GM19397 (cell line): ENCODE measurements around the gene PHETA2.
"Not testable (repeated sequence)": the region's sequence is repeated elsewhere in the genome, so short reads cannot be mapped to it uniquely, and the experiment has no call there.

Experiments
- ATAC-seq: cut with Tn5 transposase; IDR thresholded peaks from one replicate; pipeline ENCODE4 v1.9.1; 2021; ENCODE audit warnings: mild to moderate bottlenecking, moderate library complexity; ENCODE audit not compliant: unreplicated experiment

The PHETA2 gene

GRCh38 chr22:42069801-42070516 lies 4.1 kb upstream of the PHETA2 start:
- no peak for ATAC-seq

GRCh38 chr22:42070517-42071422 lies 3.3 kb upstream of the PHETA2 start, which contains the start of gene NAGA:
Gene NAGA, minus strand, starts transcription at chr22:42070812. Its CDS starts 515 bp downstream, at chr22:42070297.
- ATAC-seq = peak; percentile 87

- not testable (repeated sequence) for ATAC-seq
Observed at GRCh38 chr22:42071508-42071907, 2.5 kb upstream of the PHETA2 start.

GRCh38 chr22:42072606-42073330 lies 1.3 kb upstream of the PHETA2 start:
- no peak for ATAC-seq

- no peak for ATAC-seq
Observed at GRCh38 chr22:42073621-42074041, 417 bp upstream of the PHETA2 start.

GRCh38 chr22:42074846-42075676 lies 1.0 kb downstream of the PHETA2 start:
- ATAC-seq = no peak

- ATAC-seq = no peak
Observed at GRCh38 chr22:42076764-42077485, 2.9 kb downstream of the PHETA2 start.

- no peak for ATAC-seq
Observed at GRCh38 chr22:42077486-42078125, 3.6 kb downstream of the PHETA2 start.

- peak; percentile 3 for ATAC-seq
Observed at GRCh38 chr22:42078469-42079318, 4.6 kb downstream of the PHETA2 start.

GRCh38 chr22:42079319-42080251 lies 5.5 kb downstream of the PHETA2 start, which contains the start of gene SMDT1:
Gene SMDT1, plus strand, starts transcription at chr22:42079700. Its CDS starts 69 bp downstream, at chr22:42079769.
- peak; percentile 82 for ATAC-seq

GRCh38 chr22:42080287-42080686 lies 6.2 kb downstream of the PHETA2 start:
- ATAC-seq = no peak

GRCh38 chr22:42083119-42083518 lies 9.1 kb downstream of the PHETA2 start:
- no peak for ATAC-seq

GRCh38 chr22:42084874-42085273 lies 10.8 kb downstream of the PHETA2 start:
- no peak for ATAC-seq

GRCh38 chr22:42086051-42086450 lies 12.0 kb downstream of the PHETA2 start:
- ATAC-seq = no peak

- ATAC-seq = peak; percentile 93
Observed at GRCh38 chr22:42090596-42091454, 16.8 kb downstream of the PHETA2 start, which contains the start of gene NDUFA6. Gene NDUFA6, minus strand, starts transcription at chr22:42090772. Its CDS starts 28 bp downstream, at chr22:42090744.

GRCh38 chr22:42091455-42091782 lies 17.4 kb downstream of the PHETA2 start:
- ATAC-seq = no peak
